GM23338 (cell line): ENCODE data around the gene KCNB1.

ENCODE experiments used
- CREB1 ChIP-seq: fragments of 250-450 bp; sonication (Bioruptor Pico); IDR thresholded peaks from 2 replicates; pipeline ENCODE4 v1.5.0; 2020; ENCODE audit warnings: low read depth, mild to moderate bottlenecking, moderate library complexity
- CTCF ChIP-seq, 2 experiments: fragments of 200-600 bp in 1 of 2; sonication (generic) in 1 of 2; conservative IDR thresholded peaks; 2 replicates each; pipeline versions ENCODE4 v1.5.1 to v1.6.1; 2016 to 2017; ENCODE audit warnings: antibody characterized with exemption in 2 of 2, low read depth in 2 of 2, mild to moderate bottlenecking in 2 of 2, moderate library complexity in 1 of 2
- EZH2 ChIP-seq: fragments of 200-600 bp; sonication (generic); IDR thresholded peaks from one replicate; pipeline ENCODE4 v1.8.0; 2017; ENCODE audit warnings: antibody characterized with exemption, mild to moderate bottlenecking, low read depth; ENCODE audit not compliant: unreplicated experiment
- EZH2phosphoT487 ChIP-seq: fragments of 200-600 bp; sonication (generic); IDR thresholded peaks from one replicate; pipeline ENCODE4 v1.8.1; 2018; ENCODE audit warnings: antibody characterized with exemption; ENCODE audit not compliant: unreplicated experiment
- JUNB ChIP-seq: IDR thresholded peaks from one replicate; pipeline ENCODE4 v1.6.1; 2016; ENCODE audit warnings: antibody characterized with exemption; ENCODE audit not compliant: unreplicated experiment
- NANOG ChIP-seq: IDR thresholded peaks from 2 replicates; pipeline ENCODE4 v1.6.1; 2016; ENCODE audit warnings: antibody characterized with exemption, borderline replicate concordance
- POLR2AphosphoS5 ChIP-seq: IDR thresholded peaks from 2 replicates; pipeline ENCODE4 v1.6.1; 2016; ENCODE audit warnings: antibody characterized with exemption, low read depth
- REST ChIP-seq: IDR thresholded peaks from one replicate; pipeline ENCODE4 v1.6.1; 2018; ENCODE audit warnings: antibody characterized with exemption; ENCODE audit not compliant: unreplicated experiment
- STAT1 ChIP-seq: IDR thresholded peaks from one replicate; pipeline ENCODE4 v1.6.1; 2016; ENCODE audit warnings: antibody characterized with exemption; ENCODE audit not compliant: unreplicated experiment
- TF ChIP-seq, protein P1 (sequence below): IDR thresholded peaks from 2 replicates; pipeline ENCODE4 v1.6.1; 2016; ENCODE audit warnings: antibody characterized with exemption

GRCh38 chr20:49456646-49457045 is 25.8 kb downstream of the KCNB1 start:
- TF ChIP-seq CTCF (conservative IDR thresholded peaks at IDR 0.05; ENCODE audit: low read depth in 2 of 2), result no peak
- no peak for TF ChIP-seq EZH2
- no peak for TF ChIP-seq POLR2AphosphoS5
- TF ChIP-seq JUNB, result no peak
- no peak for TF ChIP-seq EZH2phosphoT487
- TF ChIP-seq STAT1, result no peak
- no peak for TF ChIP-seq REST
- no peak for TF ChIP-seq CREB1 (CRISPR knock-in tag)
- no peak for TF ChIP-seq NANOG
- TF ChIP-seq, protein P1, sequence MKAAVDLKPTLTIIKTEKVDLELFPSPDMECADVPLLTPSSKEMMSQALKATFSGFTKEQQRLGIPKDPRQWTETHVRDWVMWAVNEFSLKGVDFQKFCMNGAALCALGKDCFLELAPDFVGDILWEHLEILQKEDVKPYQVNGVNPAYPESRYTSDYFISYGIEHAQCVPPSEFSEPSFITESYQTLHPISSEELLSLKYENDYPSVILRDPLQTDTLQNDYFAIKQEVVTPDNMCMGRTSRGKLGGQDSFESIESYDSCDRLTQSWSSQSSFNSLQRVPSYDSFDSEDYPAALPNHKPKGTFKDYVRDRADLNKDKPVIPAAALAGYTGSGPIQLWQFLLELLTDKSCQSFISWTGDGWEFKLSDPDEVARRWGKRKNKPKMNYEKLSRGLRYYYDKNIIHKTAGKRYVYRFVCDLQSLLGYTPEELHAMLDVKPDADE, result no peak
